Tibial nerve (tissue), 3 donors: ENCODE data around the gene TMCO6.

Experiments
- CTCF ChIP-seq, 5 experiments: fragments of 200-600 bp in 3 of 5; fragments of 450-650 bp in 2 of 5; sonication (generic) in 3 of 5; IDR thresholded peaks; one replicate each; pipeline ENCODE4 v1.5.1; 2016 to 2019; ENCODE audit warnings: antibody characterized with exemption in 5 of 5, mild to moderate bottlenecking in 3 of 5, moderate library complexity in 2 of 5
- POLR2A ChIP-seq, 2 donors: fragments of 450-650 bp; IDR thresholded peaks; one replicate each; pipeline ENCODE4 v1.6.1; 2017; ENCODE audit warnings: antibody characterized with exemption in 2 of 2, mild to moderate bottlenecking in 2 of 2, moderate library complexity in 2 of 2

- TF ChIP-seq POLR2A (IDR thresholded peaks at IDR 0.05): no peak
- TF ChIP-seq CTCF (IDR thresholded peaks at IDR 0.05): no peak
Measured at GRCh38 chr5:140637371-140638100, 1.7 kb upstream of the TMCO6 start.
